Measurements from ENCODE around the gene BPGM. TPM values are rescaled to one million over a fixed set of nuclear protein-coding genes. Genes with fewer than 3 reads are reported as not detected.

Gene BPGM
- total RNA-seq, 1 donor from 2014 or later = 49.7 TPM

DNA sequence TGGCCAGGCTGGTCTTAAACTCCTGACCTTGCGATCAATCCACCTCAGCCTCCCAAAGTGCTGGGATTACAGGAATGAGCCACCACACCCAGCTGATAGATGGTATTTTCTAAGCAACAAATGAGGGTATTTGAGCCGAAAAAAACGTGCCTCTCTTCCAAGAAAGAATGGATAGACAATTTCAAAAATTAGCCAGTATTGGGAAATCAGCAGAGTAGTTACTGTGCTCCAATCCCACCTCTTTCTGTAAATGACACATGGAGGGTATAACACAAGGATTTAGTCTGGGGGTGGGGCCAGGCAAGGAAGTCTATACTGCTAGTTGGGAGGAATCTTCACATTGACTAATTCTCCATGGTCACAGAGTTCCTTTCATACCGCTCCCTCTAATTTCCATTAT is 9.2 kb upstream of the BPGM start:
- Mint-ChIP-seq H3K36me3 (no peaks in the 10 kb centered on the region), H3K4me1 (no peaks in the 10 kb centered on the region), H3K9me3 (no peaks in the 10 kb centered on the region), H3K27ac (no peak overlapping the region), H3K27me3 (ENCODE audit: insufficient read depth, low read depth) (peaks cover 8% of the 10 kb centered on the region), H3K4me3 (no peak overlapping the region)
- no peaks in the 10 kb centered on the region for H3K9me3 ChIP-seq (ENCODE audit: low read depth)
- no peak overlapping the region for H3K27ac ChIP-seq
- H3K4me3 ChIP-seq = no peak overlapping the region
- no peaks in the 10 kb centered on the region for H4K20me1 ChIP-seq (ENCODE audit: low read depth)
- H3F3A ChIP-seq (ENCODE audit: low read depth) = no peaks in the 10 kb centered on the region
- no peak overlapping the region for H3K9ac ChIP-seq
- H3K4me2 ChIP-seq = no peak overlapping the region
- no peaks in the 10 kb centered on the region for H3K4me1 ChIP-seq
- peaks cover 4% of the 10 kb centered on the region for H3K27me3 ChIP-seq
- TF ChIP-seq EZH2phosphoT487 (IDR thresholded peaks at IDR 0.05) (no peak), EZH2 (IDR thresholded peaks at IDR 0.05) (no peak)
- TF ChIP-seq, protein P1, sequence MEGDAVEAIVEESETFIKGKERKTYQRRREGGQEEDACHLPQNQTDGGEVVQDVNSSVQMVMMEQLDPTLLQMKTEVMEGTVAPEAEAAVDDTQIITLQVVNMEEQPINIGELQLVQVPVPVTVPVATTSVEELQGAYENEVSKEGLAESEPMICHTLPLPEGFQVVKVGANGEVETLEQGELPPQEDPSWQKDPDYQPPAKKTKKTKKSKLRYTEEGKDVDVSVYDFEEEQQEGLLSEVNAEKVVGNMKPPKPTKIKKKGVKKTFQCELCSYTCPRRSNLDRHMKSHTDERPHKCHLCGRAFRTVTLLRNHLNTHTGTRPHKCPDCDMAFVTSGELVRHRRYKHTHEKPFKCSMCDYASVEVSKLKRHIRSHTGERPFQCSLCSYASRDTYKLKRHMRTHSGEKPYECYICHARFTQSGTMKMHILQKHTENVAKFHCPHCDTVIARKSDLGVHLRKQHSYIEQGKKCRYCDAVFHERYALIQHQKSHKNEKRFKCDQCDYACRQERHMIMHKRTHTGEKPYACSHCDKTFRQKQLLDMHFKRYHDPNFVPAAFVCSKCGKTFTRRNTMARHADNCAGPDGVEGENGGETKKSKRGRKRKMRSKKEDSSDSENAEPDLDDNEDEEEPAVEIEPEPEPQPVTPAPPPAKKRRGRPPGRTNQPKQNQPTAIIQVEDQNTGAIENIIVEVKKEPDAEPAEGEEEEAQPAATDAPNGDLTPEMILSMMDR (IDR thresholded peaks at IDR 0.05) = no peak
- H3K79me2 ChIP-seq (ENCODE audit: low read depth) = no peaks in the 10 kb centered on the region
- H3K36me3 ChIP-seq = no peaks in the 10 kb centered on the region
- no peak for DNase-seq (ENCODE audit: low spot score)
- H2AFZ ChIP-seq (replicated peaks) = no peak overlapping the region

DNA sequence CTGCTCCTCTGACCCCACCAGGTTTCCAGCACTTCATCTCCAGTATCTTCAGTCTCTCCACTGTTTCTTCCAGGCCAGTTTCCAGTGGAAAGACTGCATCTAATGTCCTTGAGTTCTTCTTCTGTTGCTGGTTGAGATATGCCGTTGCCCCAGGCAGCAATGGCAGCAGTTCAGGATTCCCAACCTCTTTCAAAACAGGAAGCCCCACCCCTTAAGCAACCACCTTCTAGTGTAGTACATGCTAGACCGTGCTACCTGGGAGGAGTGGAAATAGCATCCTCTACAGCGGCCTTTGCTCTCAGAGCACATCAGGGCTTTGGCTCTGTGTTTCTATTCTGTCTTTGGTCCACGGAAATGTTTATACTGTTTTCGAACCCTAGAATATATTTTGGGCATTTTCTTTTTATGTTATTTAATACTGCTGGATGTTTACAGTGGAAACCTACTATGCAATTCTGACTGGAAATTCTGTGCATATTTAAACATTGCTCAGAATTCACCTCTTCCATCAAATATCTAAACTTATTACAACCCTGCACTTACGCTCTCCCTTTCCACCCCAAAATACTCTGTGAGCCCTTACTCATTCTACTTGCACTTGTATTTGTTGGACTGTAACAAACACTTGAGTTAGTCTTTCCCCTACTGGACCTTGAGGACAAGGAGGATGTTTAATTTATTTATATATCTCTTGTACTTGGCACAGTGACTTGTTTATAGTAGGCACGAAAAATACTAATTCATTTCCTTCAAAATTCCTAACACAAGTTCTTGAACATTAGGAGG is 8.5 kb upstream of the BPGM start:
- Histone ChIP-seq H2AFZ (replicated peaks) (no peak overlapping the region), H4K20me1 (ENCODE audit: low read depth) (no peaks in the 10 kb centered on the region), H3K27me3 (peaks cover 4% of the 10 kb centered on the region), H3K9ac (no peak overlapping the region), H3K36me3 (no peaks in the 10 kb centered on the region), H3K4me3 (no peak overlapping the region), H3K4me1 (no peaks in the 10 kb centered on the region), H3K27ac (no peak overlapping the region), H3K79me2 (ENCODE audit: low read depth) (no peaks in the 10 kb centered on the region), H3K4me2 (no peak overlapping the region), H3F3A (ENCODE audit: low read depth) (no peaks in the 10 kb centered on the region), H3K9me3 (ENCODE audit: low read depth) (no peaks in the 10 kb centered on the region)
- no peaks in the 10 kb centered on the region for H3K36me3 Mint-ChIP-seq
- DNase-seq (ENCODE audit: low spot score) = no peak
- no peaks in the 10 kb centered on the region for H3K9me3 Mint-ChIP-seq
- no peak for TF ChIP-seq EZH2phosphoT487 (IDR thresholded peaks at IDR 0.05)
- TF ChIP-seq, protein P1 (IDR thresholded peaks at IDR 0.05) = no peak
- no peak for TF ChIP-seq EZH2 (IDR thresholded peaks at IDR 0.05)
- H3K27me3 Mint-ChIP-seq (ENCODE audit: insufficient read depth, low read depth) = peaks cover 7% of the 10 kb centered on the region
- no peaks in the 10 kb centered on the region for H3K4me1 Mint-ChIP-seq
- H3K27ac Mint-ChIP-seq = no peak overlapping the region
- H3K4me3 Mint-ChIP-seq = no peak overlapping the region

DNA sequence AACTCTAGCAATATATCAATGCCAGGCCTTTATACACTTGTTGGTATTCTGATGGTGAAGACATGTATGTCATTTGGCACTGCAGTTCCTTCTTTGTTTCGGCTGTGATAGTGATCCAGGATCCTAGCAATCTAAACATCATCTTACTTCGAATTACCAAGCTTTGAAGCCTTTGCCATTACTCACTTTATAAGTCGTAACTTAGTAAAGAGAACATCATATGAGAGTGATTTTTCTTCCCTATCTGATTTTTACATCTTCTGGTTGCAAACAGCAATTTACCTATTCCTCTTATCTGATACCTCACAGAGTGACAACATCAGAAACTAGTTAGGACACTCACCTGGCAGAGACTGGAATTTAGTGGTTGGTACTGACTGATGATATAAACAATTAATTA is 7.6 kb upstream of the BPGM start:
- Mint-ChIP-seq H3K27ac (no peak overlapping the region), H3K9me3 (no peaks in the 10 kb centered on the region), H3K36me3 (no peaks in the 10 kb centered on the region), H3K27me3 (ENCODE audit: insufficient read depth, low read depth) (peaks cover 7% of the 10 kb centered on the region), H3K4me3 (no peak overlapping the region), H3K4me1 (no peaks in the 10 kb centered on the region)
- Histone ChIP-seq H3K9ac (no peak overlapping the region), H3K9me3 (ENCODE audit: low read depth) (no peaks in the 10 kb centered on the region), H3K36me3 (no peaks in the 10 kb centered on the region), H3K4me3 (no peak overlapping the region), H3K4me1 (no peaks in the 10 kb centered on the region), H3K4me2 (no peak overlapping the region), H3K79me2 (ENCODE audit: low read depth) (no peaks in the 10 kb centered on the region), H3K27ac (no peak overlapping the region), H2AFZ (replicated peaks) (no peak overlapping the region), H4K20me1 (ENCODE audit: low read depth) (no peaks in the 10 kb centered on the region), H3F3A (ENCODE audit: low read depth) (no peaks in the 10 kb centered on the region), H3K27me3 (peaks cover 4% of the 10 kb centered on the region)
- DNase-seq (ENCODE audit: low spot score) = no peak
- TF ChIP-seq EZH2phosphoT487 (IDR thresholded peaks at IDR 0.05) (no peak), EZH2 (IDR thresholded peaks at IDR 0.05) (no peak)
- TF ChIP-seq, protein P1 (IDR thresholded peaks at IDR 0.05) = no peak
